ENCODE results near the gene GNPTAB. TPM values are rescaled to one million over a fixed set of nuclear protein-coding genes. Genes with fewer than 3 reads are reported as not detected.
A peak's percentile ranks its signal among the peaks of the same experiment; 100 is the strongest.

GNPTAB gene
- total and polyA plus RNA-seq, 2 of the 13 experiments (the other 11 are each of a cell fraction or from before 2014, with no cell fraction given), result 13.6 to 19.4 TPM

DNA sequence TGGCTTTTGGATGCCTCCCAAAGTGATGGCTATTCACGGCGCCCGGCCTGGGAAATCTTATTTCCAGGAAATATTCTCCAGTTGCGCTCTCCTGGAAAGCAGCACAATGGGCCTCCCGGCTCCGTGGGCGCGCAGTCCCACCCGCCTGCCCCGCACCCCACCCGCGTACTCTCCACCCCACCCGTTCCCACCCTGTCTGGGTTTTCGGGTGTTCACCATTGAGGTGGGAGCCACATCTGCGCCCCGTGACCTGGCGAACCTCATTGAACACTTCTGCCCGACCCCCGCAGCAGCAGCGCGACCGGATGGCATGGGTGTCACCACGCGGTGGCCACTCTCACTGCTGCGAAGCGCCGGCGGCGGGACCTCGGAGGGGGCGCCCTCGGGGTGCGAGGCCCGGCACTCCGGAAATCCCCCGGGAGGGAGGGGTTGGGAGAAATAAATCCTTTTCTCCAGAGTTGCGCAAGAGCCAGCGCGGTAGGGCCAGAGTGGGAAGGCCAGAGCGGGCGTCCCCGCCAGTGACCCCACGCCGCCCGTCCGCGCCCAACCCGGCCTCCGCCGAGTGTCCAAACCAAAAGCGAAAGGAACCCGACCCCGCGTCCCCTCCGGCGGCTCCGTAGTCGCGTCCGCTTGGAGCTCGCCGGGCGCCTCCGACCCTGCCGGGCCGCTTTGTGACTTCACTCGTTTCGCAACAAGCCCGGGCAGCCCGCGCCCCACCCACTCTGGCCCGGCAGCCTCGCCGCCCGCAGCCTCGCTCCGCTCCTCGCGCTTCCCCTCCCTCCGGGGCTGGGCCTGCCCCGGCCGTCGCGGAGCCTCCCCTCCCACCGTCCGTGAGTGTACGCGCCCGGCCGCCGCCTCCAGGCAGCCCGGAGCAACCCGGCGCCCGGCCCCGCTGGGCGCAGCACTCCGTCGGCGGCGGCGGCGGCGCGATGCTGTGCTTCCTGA, 46.4 kb upstream of the GNPTAB start, which contains the start of gene DRAM1 (continued):
- TF ChIP-seq, protein P1, sequence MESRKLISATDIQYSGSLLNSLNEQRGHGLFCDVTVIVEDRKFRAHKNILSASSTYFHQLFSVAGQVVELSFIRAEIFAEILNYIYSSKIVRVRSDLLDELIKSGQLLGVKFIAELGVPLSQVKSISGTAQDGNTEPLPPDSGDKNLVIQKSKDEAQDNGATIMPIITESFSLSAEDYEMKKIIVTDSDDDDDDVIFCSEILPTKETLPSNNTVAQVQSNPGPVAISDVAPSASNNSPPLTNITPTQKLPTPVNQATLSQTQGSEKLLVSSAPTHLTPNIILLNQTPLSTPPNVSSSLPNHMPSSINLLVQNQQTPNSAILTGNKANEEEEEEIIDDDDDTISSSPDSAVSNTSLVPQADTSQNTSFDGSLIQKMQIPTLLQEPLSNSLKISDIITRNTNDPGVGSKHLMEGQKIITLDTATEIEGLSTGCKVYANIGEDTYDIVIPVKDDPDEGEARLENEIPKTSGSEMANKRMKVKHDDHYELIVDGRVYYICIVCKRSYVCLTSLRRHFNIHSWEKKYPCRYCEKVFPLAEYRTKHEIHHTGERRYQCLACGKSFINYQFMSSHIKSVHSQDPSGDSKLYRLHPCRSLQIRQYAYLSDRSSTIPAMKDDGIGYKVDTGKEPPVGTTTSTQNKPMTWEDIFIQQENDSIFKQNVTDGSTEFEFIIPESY (CRISPR knock-in tag; IDR thresholded peaks at IDR 0.05), result 0 out of 2 replicates have a peak, but pooled peaks have one; percentile 5
- TF ChIP-seq NFE2L1 (CRISPR knock-in tag; IDR thresholded peaks at IDR 0.05; ENCODE audit: borderline replicate concordance) (no peak), ZBTB21 (CRISPR knock-in tag; IDR thresholded peaks at IDR 0.05) (peak; percentile 35; the same call in 1 of the 2 replicates), ZNF720 (CRISPR knock-in tag; IDR thresholded peaks at IDR 0.05) (no peak), ZNF761 (CRISPR knock-in tag; conservative IDR thresholded peaks at IDR 0.05) (no peak), HDAC6 (IDR thresholded peaks at IDR 0.05; ENCODE audit: low read depth, low read length) (no peak), ZNF354B (CRISPR knock-in tag; IDR thresholded peaks at IDR 0.05) (no peak), SALL1 (CRISPR knock-in tag; IDR thresholded peaks at IDR 0.05) (peak; percentile 83), ZNF430 (CRISPR knock-in tag; IDR thresholded peaks at IDR 0.05) (peak; percentile 89), MAF1 (CRISPR knock-in tag; IDR thresholded peaks at IDR 0.05; ENCODE audit: borderline replicate concordance) (no peak), EHMT2 (IDR thresholded peaks at IDR 0.05; ENCODE audit: borderline replicate concordance, low read depth, low read length) (no peak), MLLT10 (CRISPR knock-in tag; IDR thresholded peaks at IDR 0.05) (no peak), ZNF367 (CRISPR knock-in tag; IDR thresholded peaks at IDR 0.05; ENCODE audit: borderline replicate concordance) (no peak)
- TF ChIP-seq, protein P2, sequence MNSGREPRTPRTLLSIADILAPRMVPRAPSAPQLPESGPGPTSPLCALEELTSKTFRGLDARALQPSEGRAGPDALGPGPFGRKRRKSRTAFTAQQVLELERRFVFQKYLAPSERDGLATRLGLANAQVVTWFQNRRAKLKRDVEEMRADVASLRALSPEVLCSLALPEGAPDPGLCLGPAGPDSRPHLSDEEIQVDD (CRISPR knock-in tag; IDR thresholded peaks at IDR 0.05; ENCODE audit: borderline replicate concordance), result no peak
- TF ChIP-seq, protein P3, sequence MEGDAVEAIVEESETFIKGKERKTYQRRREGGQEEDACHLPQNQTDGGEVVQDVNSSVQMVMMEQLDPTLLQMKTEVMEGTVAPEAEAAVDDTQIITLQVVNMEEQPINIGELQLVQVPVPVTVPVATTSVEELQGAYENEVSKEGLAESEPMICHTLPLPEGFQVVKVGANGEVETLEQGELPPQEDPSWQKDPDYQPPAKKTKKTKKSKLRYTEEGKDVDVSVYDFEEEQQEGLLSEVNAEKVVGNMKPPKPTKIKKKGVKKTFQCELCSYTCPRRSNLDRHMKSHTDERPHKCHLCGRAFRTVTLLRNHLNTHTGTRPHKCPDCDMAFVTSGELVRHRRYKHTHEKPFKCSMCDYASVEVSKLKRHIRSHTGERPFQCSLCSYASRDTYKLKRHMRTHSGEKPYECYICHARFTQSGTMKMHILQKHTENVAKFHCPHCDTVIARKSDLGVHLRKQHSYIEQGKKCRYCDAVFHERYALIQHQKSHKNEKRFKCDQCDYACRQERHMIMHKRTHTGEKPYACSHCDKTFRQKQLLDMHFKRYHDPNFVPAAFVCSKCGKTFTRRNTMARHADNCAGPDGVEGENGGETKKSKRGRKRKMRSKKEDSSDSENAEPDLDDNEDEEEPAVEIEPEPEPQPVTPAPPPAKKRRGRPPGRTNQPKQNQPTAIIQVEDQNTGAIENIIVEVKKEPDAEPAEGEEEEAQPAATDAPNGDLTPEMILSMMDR (CRISPR knock-in tag; IDR thresholded peaks at IDR 0.05), result peak; percentile 65
- TF ChIP-seq, protein P4, sequence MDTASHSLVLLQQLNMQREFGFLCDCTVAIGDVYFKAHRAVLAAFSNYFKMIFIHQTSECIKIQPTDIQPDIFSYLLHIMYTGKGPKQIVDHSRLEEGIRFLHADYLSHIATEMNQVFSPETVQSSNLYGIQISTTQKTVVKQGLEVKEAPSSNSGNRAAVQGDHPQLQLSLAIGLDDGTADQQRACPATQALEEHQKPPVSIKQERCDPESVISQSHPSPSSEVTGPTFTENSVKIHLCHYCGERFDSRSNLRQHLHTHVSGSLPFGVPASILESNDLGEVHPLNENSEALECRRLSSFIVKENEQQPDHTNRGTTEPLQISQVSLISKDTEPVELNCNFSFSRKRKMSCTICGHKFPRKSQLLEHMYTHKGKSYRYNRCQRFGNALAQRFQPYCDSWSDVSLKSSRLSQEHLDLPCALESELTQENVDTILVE (CRISPR knock-in tag; IDR thresholded peaks at IDR 0.05), result peak; percentile 90
- TF ChIP-seq, protein P5, sequence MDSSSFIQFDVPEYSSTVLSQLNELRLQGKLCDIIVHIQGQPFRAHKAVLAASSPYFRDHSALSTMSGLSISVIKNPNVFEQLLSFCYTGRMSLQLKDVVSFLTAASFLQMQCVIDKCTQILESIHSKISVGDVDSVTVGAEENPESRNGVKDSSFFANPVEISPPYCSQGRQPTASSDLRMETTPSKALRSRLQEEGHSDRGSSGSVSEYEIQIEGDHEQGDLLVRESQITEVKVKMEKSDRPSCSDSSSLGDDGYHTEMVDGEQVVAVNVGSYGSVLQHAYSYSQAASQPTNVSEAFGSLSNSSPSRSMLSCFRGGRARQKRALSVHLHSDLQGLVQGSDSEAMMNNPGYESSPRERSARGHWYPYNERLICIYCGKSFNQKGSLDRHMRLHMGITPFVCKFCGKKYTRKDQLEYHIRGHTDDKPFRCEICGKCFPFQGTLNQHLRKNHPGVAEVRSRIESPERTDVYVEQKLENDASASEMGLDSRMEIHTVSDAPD (CRISPR knock-in tag; IDR thresholded peaks at IDR 0.05), result peak; percentile 57; the same call in 1 of the 2 replicates
- TF ChIP-seq, protein P6, sequence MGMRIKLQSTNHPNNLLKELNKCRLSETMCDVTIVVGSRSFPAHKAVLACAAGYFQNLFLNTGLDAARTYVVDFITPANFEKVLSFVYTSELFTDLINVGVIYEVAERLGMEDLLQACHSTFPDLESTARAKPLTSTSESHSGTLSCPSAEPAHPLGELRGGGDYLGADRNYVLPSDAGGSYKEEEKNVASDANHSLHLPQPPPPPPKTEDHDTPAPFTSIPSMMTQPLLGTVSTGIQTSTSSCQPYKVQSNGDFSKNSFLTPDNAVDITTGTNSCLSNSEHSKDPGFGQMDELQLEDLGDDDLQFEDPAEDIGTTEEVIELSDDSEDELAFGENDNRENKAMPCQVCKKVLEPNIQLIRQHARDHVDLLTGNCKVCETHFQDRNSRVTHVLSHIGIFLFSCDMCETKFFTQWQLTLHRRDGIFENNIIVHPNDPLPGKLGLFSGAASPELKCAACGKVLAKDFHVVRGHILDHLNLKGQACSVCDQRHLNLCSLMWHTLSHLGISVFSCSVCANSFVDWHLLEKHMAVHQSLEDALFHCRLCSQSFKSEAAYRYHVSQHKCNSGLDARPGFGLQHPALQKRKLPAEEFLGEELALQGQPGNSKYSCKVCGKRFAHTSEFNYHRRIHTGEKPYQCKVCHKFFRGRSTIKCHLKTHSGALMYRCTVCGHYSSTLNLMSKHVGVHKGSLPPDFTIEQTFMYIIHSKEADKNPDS (CRISPR knock-in tag; IDR thresholded peaks at IDR 0.05), result no peak
